ENCODE data around the gene FRMD7.

DNA sequence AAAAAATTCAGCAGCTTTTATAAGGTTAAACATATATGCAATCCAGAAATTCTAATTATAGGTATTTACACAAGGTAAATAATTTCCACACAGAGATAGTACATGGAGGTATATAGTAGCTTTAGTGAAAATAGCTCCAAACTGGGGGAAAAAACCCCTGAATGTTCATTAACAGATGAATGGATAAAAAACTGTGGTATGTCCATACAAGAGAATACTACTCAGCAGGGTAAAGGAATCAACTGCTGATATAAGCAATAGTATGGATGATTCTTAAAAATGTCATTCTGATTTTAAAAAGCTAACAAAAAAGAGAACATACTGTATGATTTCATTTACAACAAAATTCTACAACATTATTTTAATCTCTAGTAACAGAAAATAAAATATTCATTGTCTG is 37.2 kb upstream of the FRMD7 start:
- TF ChIP-seq POLR2A (IDR thresholded peaks at IDR 0.05; ENCODE audit: low read length) (no peak), GATA1 (IDR thresholded peaks at IDR 0.05; ENCODE audit: low read depth, low read length) (no peak)
